NCI-H1417 treated with DMSO at 0.1 percent for 48 hours (cell line): ENCODE data around the gene MIXL1.
"Not testable (repeated sequence)": the region's sequence is repeated elsewhere in the genome, so short reads cannot be mapped to it uniquely, and the experiment has no call there.

Experiments used
- DNase-seq: peaks from one replicate; lab custom pipeline; 2025; lab: John Stamatoyannopoulos, UW

MIXL1 gene

DNA sequence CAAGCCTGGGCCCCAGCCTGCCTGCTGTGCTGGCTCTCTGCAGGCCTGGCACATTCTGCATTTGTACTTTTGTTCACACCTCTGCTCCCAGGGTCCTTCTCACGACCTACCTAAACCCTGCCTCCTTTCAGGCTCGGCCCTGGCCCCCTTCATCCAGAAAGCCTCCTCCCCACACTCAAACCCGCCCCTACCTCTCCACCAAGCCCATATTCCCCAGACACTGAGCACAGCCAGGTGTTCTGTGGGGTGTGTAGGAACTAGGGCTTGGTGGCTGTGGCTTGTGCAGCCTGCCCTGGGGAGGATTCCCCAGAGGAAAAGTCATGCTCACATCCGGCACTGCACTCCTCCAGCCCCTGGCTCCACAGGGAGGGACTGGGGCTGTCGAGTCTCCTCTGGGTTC, 8.2 kb upstream of the MIXL1 start:
- no peak for DNase-seq

DNA sequence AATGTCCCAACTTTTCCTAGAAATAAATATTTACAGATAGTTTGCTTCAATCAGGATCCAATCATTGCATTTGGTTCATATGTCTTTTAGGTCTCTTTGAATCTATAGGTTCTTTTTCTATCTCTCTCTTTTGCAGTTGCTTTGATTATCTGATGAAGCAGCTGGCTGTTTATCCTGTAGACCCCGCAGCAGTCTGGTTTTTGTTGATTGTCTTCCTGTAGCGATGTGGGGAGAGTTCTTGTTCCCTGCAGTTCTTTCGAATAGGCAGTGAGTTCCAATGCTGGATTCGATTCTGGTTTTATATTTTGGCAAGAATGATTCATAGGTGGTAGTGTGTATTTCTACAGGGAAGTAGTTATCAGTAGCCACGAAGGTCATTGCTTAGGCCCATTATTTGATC, 7.4 kb upstream of the MIXL1 start:
- no peak for DNase-seq

- no peak for DNase-seq
Observed at GRCh38 chr1:226217273-226217672, 6.2 kb upstream of the MIXL1 start.

GRCh38 chr1:226220473-226221189, 2.8 kb upstream of the MIXL1 start:
- no peak for DNase-seq

DNA sequence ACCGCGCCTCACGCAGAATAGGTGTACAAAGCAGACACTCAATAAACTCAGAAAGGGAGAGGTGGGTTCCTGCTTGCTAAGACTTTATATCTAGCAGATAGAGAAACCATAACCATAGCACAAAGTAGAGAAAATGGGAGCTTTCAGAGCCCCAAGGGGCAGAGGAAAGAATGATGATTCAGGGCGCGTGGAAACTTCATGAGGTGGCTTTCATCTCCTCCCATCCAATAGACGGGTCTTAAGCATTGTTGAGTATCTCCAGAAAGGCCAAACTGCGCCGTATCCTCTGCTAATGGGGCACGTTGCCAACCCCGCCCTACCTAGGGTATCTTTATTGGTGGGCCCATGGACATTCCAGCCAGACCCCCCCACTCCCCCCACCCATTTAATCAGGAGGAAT, 778 bp upstream of the MIXL1 start:
- no peak for DNase-seq

DNA sequence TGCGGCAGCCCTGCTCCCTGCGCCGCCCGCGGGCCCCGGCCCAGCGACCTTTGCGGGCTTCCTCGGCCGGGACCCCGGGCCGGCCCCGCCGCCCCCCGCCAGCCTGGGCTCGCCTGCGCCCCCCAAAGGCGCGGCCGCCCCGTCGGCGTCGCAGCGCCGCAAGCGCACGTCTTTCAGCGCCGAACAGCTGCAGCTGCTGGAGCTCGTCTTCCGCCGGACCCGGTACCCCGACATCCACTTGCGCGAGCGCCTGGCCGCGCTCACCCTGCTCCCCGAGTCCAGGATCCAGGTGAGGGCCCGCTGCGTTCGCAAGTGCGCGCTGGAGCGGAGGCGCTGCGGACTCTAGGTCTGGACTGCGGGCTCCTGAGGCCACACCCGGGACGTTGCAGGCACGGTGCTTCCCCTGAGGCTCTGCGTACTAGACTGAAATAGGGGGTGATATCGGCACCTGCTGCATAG, 351 bp downstream of the MIXL1 start:
- no peak for DNase-seq

- DNase-seq, result no peak
Observed at GRCh38 chr1:226226601-226227000, 3.1 kb downstream of the MIXL1 start.

- DNase-seq, result no peak
Observed at GRCh38 chr1:226233293-226233692, 9.8 kb downstream of the MIXL1 start.

DNA sequence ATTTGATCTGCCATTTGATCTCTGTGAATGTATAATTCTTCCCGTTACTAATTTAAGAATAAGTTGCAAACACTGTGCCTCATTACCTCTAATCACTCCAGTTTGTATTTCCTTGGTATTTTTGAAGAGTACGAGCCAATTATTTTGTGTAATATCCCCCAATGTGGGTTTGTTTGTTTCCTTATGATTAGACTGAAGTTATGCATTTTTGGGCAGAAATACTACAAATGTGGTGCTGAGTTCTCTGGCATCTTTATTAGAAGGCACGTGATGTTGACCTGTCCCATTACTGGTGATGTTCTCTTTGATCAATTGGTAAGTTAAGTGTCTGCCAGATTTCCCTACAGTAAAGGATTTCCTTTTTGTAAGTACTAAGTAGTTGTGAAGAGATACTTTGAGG, 10.3 kb downstream of the MIXL1 start:
- no peak for DNase-seq

GRCh38 chr1:226236826-226237225, 13.4 kb downstream of the MIXL1 start:
- DNase-seq, result no peak

GRCh38 chr1:226239421-226239820, 16.0 kb downstream of the MIXL1 start:
- DNase-seq, result no peak

GRCh38 chr1:226248091-226248490, 24.6 kb downstream of the MIXL1 start:
- no peak for DNase-seq

DNA sequence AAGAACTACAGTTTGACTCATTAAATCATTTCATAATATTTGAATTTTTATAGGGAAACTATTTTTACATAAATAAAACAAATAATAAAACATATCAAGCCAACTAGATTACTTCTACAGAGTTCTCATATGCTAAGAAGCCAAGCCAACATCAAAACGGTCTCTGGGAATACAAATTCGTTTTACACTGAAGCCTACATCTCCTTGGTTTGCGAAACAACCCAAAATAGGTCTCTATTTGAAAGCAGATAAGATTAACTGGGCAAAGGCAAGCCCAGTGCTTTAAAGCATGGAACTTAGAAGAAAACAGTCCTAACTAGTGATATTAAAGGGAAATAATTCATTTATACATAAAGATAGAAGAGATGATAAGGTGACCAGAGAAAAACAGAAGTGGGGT, 25.3 kb downstream of the MIXL1 start:
- DNase-seq, result no peak

DNA sequence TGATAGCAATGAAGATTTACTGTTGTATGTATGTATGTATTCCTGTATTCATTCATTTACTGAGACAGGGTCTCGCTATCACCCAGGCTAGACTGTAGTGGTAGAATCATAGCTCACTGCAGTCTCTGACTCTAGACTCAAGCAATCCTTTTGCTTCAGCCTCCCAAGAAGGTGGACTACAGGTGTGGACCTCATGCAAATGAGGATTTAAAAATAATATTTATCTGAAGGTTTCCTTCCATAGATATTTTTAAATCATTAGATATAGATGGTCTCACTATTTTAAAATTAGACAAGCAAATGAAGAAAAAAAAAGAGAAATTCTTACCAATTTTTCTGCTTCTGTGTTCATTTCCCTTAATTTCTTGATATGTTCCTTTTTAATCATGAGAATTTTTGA, 27.0 kb downstream of the MIXL1 start:
- DNase-seq, result no peak

- not testable (repeated sequence) for DNase-seq
Observed at GRCh38 chr1:226252841-226253240, 29.4 kb downstream of the MIXL1 start.

DNA sequence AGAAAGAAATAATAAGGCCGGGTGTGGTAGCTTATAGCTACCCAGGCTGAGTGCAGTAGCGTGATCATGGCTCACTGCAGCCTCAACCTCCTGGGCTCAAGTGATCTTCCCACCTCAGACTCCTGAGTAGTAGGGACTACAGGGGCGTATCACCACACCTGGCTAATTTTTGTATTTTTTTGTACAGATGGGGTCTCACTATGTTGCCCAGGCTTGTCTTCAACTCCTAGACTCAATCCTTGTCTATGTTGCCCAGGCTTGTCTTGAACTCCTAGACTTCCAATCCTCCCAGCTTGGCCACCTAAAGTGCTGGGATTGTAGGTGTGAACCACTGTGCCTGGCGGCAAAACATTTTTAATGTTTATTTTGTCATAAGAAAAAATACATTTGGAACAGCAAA, 30.5 kb downstream of the MIXL1 start:
- DNase-seq, result no peak

DNA sequence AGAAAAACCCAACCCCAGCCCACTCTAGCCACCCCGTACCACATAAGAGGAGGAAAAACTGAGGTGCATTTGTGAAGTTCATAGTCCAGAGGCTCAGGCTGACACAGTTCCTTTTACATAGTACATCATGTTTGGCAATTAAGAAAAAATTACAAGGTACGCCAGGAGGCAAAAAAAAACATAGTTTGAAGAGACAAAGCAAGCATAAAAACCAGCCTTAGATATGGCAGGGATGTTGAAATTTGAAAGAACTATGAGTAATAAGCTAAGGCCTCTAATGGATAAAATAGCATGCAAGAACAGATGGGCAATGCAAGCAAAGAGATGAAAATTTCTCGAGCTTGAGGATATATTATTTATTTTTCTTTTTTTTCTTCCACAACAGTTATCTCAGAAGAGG, 31.9 kb downstream of the MIXL1 start:
- DNase-seq, result no peak

DNA sequence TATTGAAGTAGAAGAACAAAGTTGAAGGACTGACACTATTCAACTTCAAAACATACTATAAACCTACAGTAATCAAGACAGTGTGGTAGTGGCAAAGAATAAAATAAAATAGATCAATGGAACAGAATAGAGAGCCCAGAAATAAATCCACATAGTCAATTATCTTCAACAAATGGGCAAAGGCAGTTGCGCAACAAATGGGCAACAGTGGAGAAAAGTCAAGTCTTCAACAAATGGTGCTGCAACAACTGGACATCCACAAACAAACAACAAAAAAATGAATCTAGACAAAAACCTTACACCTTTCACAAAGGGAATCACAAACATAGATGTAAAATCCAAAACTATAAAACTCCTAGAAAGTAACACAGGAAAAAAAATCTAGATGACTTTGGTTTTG, 38.4 kb downstream of the MIXL1 start:
- no peak for DNase-seq

DNA sequence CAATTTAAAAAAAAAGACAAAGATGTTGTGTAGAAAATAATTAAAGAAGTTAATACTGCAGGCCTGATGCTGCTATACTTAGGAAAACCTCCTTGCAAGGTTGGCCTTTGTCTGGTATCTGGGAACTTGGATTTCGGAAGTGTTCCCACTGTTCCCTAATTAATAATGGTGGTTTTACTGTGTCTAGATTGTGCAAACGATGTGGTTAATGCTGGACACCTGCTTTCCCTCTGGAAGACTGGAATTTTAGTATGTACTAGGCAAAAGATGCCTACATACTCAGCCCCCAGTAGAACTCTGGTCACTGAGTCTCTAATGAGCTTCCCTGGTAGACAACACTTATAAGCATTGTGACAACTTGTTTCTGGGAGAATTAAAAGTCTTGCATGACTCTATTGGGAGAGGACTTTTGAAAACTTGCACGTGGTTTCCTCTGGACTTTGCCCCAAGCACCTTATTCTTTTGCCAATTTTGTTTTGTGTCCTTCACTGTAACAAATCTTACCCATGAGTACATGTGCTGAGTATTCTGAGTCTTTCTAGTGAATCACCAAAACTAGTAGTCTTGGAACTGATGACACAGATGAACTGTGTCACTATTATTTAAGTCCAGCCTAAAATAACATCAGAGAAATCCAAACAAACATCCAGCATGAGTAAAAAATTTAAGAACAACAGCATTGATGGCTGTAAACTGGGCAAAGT, 45.1 kb downstream of the MIXL1 start:
- DNase-seq, result no peak

GRCh38 chr1:226272233-226272902, 48.9 kb downstream of the MIXL1 start:
- DNase-seq, result not testable (repeated sequence)

DNA sequence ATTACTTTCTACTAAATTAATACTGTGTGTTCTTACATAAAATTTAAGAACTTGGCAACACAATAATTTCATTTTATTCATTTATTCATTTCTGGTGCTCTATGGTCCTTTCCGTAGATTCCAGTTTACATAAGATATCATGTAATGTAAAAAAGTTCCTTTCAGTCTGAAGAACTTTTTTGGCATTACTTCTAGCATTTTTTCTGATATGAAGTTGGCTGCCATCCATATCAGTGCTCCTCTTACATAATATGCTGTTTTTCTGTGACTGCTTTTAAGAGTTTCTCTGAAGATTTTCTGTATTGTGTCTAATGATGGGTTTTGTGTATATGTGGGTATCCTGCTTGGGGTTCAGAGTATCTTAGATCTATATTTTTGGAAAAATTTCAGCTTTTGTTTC, 50.7 kb downstream of the MIXL1 start:
- DNase-seq, result no peak

GRCh38 chr1:226276077-226276682, 52.7 kb downstream of the MIXL1 start:
- no peak for DNase-seq
